GM18873 (cell line): ENCODE data around the gene SPAG8.

ENCODE experiments used
- ATAC-seq: cut with Tn5 transposase; IDR thresholded peaks from one replicate; pipeline ENCODE4 v1.9.1; 2021; ENCODE audit warnings: mild to moderate bottlenecking, moderate library complexity, moderate number of reproducible peaks; ENCODE audit not compliant: unreplicated experiment, low FRiP score

The SPAG8 gene

GRCh38 chr9:35813434-35814105 is 1.5 kb upstream of the SPAG8 start:
- ATAC-seq: no peak

- no peak for ATAC-seq
Measured at GRCh38 chr9:35811381-35812024, 559 bp downstream of the SPAG8 start.

- no peak for ATAC-seq
Measured at GRCh38 chr9:35810122-35810521, 1.9 kb downstream of the SPAG8 start.

- no peak for ATAC-seq
Measured at GRCh38 chr9:35808433-35808832, 3.6 kb downstream of the SPAG8 start.

GRCh38 chr9:35806101-35806500 is 6.0 kb downstream of the SPAG8 start:
- ATAC-seq: no peak

- no peak for ATAC-seq
Measured at GRCh38 chr9:35801328-35802128, 10.5 kb downstream of the SPAG8 start.

- no peak for ATAC-seq
Measured at GRCh38 chr9:35800530-35800929, 11.5 kb downstream of the SPAG8 start.

- no peak for ATAC-seq
Measured at GRCh38 chr9:35798658-35799374, 13.2 kb downstream of the SPAG8 start.

GRCh38 chr9:35797311-35798109 is 14.6 kb downstream of the SPAG8 start:
- ATAC-seq: no peak

GRCh38 chr9:35795695-35796094 is 16.4 kb downstream of the SPAG8 start:
- no peak for ATAC-seq

- no peak for ATAC-seq
Measured at GRCh38 chr9:35793461-35793860, 18.6 kb downstream of the SPAG8 start.

- no peak for ATAC-seq
Measured at GRCh38 chr9:35792826-35793225, 19.2 kb downstream of the SPAG8 start.

- ATAC-seq: no peak
Measured at GRCh38 chr9:35792024-35792813, 19.8 kb downstream of the SPAG8 start.

- ATAC-seq: no peak
Measured at GRCh38 chr9:35791297-35791921, 20.7 kb downstream of the SPAG8 start, which contains the start of gene NPR2. NPR2 (plus strand) TSS chr9:35791591; CDS start chr9:35792409, 818 bp downstream.

GRCh38 chr9:35790385-35791296 is 21.4 kb downstream of the SPAG8 start:
- ATAC-seq: no peak

- ATAC-seq: no peak
Measured at GRCh38 chr9:35790025-35790384, 22.1 kb downstream of the SPAG8 start.

- ATAC-seq: no peak
Measured at GRCh38 chr9:35789541-35789940, 22.5 kb downstream of the SPAG8 start.

- no peak for ATAC-seq
Measured at GRCh38 chr9:35783418-35783817, 28.6 kb downstream of the SPAG8 start.
